ENCODE results near the gene GLYR1.
A peak's percentile ranks its signal among the peaks of the same experiment; 100 is the strongest.

GLYR1 gene

GRCh38 chr16:4876646-4877379, 29.7 kb upstream of the GLYR1 start:
- no peak for TF ChIP-seq YY1 (IDR thresholded peaks at IDR 0.05; ENCODE audit: low read depth)
- no peak for TF ChIP-seq RAD21 (IDR thresholded peaks at IDR 0.05; ENCODE audit: low read depth)
- no peak for TF ChIP-seq CREB1 (IDR thresholded peaks at IDR 0.05; ENCODE audit: low read depth)
- TF ChIP-seq NFIC (IDR thresholded peaks at IDR 0.05): peak; percentile 59
- TF ChIP-seq TCF12 (IDR thresholded peaks at IDR 0.05; ENCODE audit: low read depth): no peak
- no peak for TF ChIP-seq MAX (IDR thresholded peaks at IDR 0.05)
- TF ChIP-seq TEAD4 (IDR thresholded peaks at IDR 0.05): no peak
- TF ChIP-seq EP300 (IDR thresholded peaks at IDR 0.05; ENCODE audit: borderline replicate concordance): no peak
- no peak for TF ChIP-seq CEBPB (IDR thresholded peaks at IDR 0.05)

GRCh38 chr16:4874666-4875065, 27.6 kb upstream of the GLYR1 start:
- no peak for TF ChIP-seq YY1 (IDR thresholded peaks at IDR 0.05; ENCODE audit: low read depth)
- no peak for TF ChIP-seq CREB1 (IDR thresholded peaks at IDR 0.05; ENCODE audit: low read depth)
- TF ChIP-seq ZBTB7A (IDR thresholded peaks at IDR 0.05; ENCODE audit: low read depth): no peak
- no peak for TF ChIP-seq TEAD4 (IDR thresholded peaks at IDR 0.05)
- TF ChIP-seq EGR1 (IDR thresholded peaks at IDR 0.05): no peak
- no peak for TF ChIP-seq MAX (IDR thresholded peaks at IDR 0.05)

- TF ChIP-seq NFIC (IDR thresholded peaks at IDR 0.05) (no peak), CREB1 (IDR thresholded peaks at IDR 0.05; ENCODE audit: low read depth) (no peak), ZBTB7A (IDR thresholded peaks at IDR 0.05; ENCODE audit: low read depth) (no peak), TCF12 (IDR thresholded peaks at IDR 0.05; ENCODE audit: low read depth) (no peak), FOXM1 (IDR thresholded peaks at IDR 0.05; ENCODE audit: borderline replicate concordance, low read depth) (no peak), TEAD4 (IDR thresholded peaks at IDR 0.05) (no peak), REST (IDR thresholded peaks at IDR 0.05; ENCODE audit: low read depth) (no peak), EP300 (IDR thresholded peaks at IDR 0.05; ENCODE audit: borderline replicate concordance) (no peak), RAD21 (IDR thresholded peaks at IDR 0.05; ENCODE audit: low read depth) (no peak), EGR1 (IDR thresholded peaks at IDR 0.05) (no peak), MAX (IDR thresholded peaks at IDR 0.05) (no peak)
Observed at GRCh38 chr16:4873091-4873490, 26.0 kb upstream of the GLYR1 start.

- TF ChIP-seq MAX (IDR thresholded peaks at IDR 0.05) (no peak), CEBPB (IDR thresholded peaks at IDR 0.05) (no peak), NFIC (IDR thresholded peaks at IDR 0.05) (no peak), YY1 (IDR thresholded peaks at IDR 0.05; ENCODE audit: low read depth) (no peak), CREB1 (IDR thresholded peaks at IDR 0.05; ENCODE audit: low read depth) (no peak), REST (IDR thresholded peaks at IDR 0.05; ENCODE audit: low read depth) (no peak), RAD21 (IDR thresholded peaks at IDR 0.05; ENCODE audit: low read depth) (no peak), EGR1 (IDR thresholded peaks at IDR 0.05) (no peak), FOXM1 (IDR thresholded peaks at IDR 0.05; ENCODE audit: borderline replicate concordance, low read depth) (no peak), ZBTB7A (IDR thresholded peaks at IDR 0.05; ENCODE audit: low read depth) (no peak), USF1 (IDR thresholded peaks at IDR 0.05) (no peak), EP300 (IDR thresholded peaks at IDR 0.05; ENCODE audit: borderline replicate concordance) (no peak), TAF1 (IDR thresholded peaks at IDR 0.05; ENCODE audit: low read depth) (no peak), TEAD4 (IDR thresholded peaks at IDR 0.05) (no peak), TCF12 (IDR thresholded peaks at IDR 0.05; ENCODE audit: low read depth) (no peak)
Observed at GRCh38 chr16:4871071-4871470, 24.0 kb upstream of the GLYR1 start.

GRCh38 chr16:4870138-4870671, 23.1 kb upstream of the GLYR1 start:
- TF ChIP-seq ZBTB7A (IDR thresholded peaks at IDR 0.05; ENCODE audit: low read depth) (no peak), CEBPB (IDR thresholded peaks at IDR 0.05) (no peak), MAX (IDR thresholded peaks at IDR 0.05) (no peak), USF1 (IDR thresholded peaks at IDR 0.05) (no peak), TCF12 (IDR thresholded peaks at IDR 0.05; ENCODE audit: low read depth) (no peak), NFIC (IDR thresholded peaks at IDR 0.05) (no peak), TEAD4 (IDR thresholded peaks at IDR 0.05) (no peak), RAD21 (IDR thresholded peaks at IDR 0.05; ENCODE audit: low read depth) (no peak), EP300 (IDR thresholded peaks at IDR 0.05; ENCODE audit: borderline replicate concordance) (no peak), REST (IDR thresholded peaks at IDR 0.05; ENCODE audit: low read depth) (no peak), EGR1 (IDR thresholded peaks at IDR 0.05) (no peak), YY1 (IDR thresholded peaks at IDR 0.05; ENCODE audit: low read depth) (no peak), FOXM1 (IDR thresholded peaks at IDR 0.05; ENCODE audit: borderline replicate concordance, low read depth) (no peak)

All from Ishikawa (cell line).